Hepatocyte (in vitro differentiated cells): ENCODE results near the gene ZNF582. TPM values are rescaled to one million over a fixed set of nuclear protein-coding genes. Genes with fewer than 3 reads are reported as not detected.

Experiments used
- DNase-seq: peaks from one replicate; pipeline ENCODE4 v3.0.0-alpha.2; 2016; ENCODE audit warnings: low spot score
- H2AFZ ChIP-seq: fragments of 200-600 bp; sonication (generic); 2 replicates; pipeline ENCODE4 v1.6.0; 2016; ENCODE audit warnings: antibody characterized with exemption, mild to moderate bottlenecking
- H3K27ac ChIP-seq: fragments of 200-600 bp; sonication (generic); 2 replicates; pipeline ENCODE4 v1.5.1; 2016; ENCODE audit warnings: mild to moderate bottlenecking
- H3K27me3 ChIP-seq: fragments of 200-600 bp; sonication (generic); 2 replicates; pipeline ENCODE4 v1.6.1; 2016
- H3K36me3 ChIP-seq: fragments of 200-600 bp; sonication (generic); replicated peaks from 2 replicates; pipeline ENCODE4 v1.5.1; 2016; ENCODE audit warnings: low read depth; ENCODE audit not compliant: insufficient read depth
- H3K4me1 ChIP-seq: fragments of 200-600 bp; sonication (generic); 2 replicates; pipeline ENCODE4 v1.5.1; 2016; ENCODE audit warnings: mild to moderate bottlenecking, moderate library complexity; ENCODE audit not compliant: insufficient read depth
- H3K4me2 ChIP-seq: fragments of 200-600 bp; sonication (generic); 2 replicates; pipeline ENCODE4 v1.6.0; 2016
- H3K4me3 ChIP-seq: fragments of 200-600 bp; sonication (generic); 2 replicates; pipeline ENCODE4 v1.5.1; 2016; ENCODE audit warnings: mild to moderate bottlenecking
- H3K79me2 ChIP-seq: fragments of 200-600 bp; sonication (generic); 2 replicates; pipeline ENCODE4 v1.6.0; 2017; ENCODE audit warnings: mild to moderate bottlenecking
- H3K9me2 ChIP-seq: fragments of 200-600 bp; sonication (generic); replicated peaks from 2 replicates; pipeline ENCODE4 v1.6.0; 2017; ENCODE audit warnings: mild to moderate bottlenecking; ENCODE audit not compliant: insufficient read depth
- H3K9me3 ChIP-seq: fragments of 200-600 bp; sonication (generic); 2 replicates; pipeline ENCODE4 v1.5.1; 2016; ENCODE audit warnings: low read depth, mild to moderate bottlenecking
- H4K20me1 ChIP-seq: fragments of 200-600 bp; sonication (generic); 2 replicates; pipeline ENCODE4 v1.6.0; 2016; ENCODE audit warnings: mild to moderate bottlenecking; ENCODE audit not compliant: insufficient read depth, poor library complexity, severe bottlenecking
- CTCF ChIP-seq: fragments of 200-600 bp; sonication (generic); IDR thresholded peaks from 2 replicates; pipeline ENCODE4 v1.5.1; 2016; ENCODE audit warnings: antibody characterized with exemption, mild to moderate bottlenecking; ENCODE audit not compliant: poor library complexity
- EZH2 ChIP-seq: fragments of 200-600 bp; sonication (generic); IDR thresholded peaks from 2 replicates; pipeline ENCODE4 v1.6.1; 2016; ENCODE audit warnings: antibody characterized with exemption, mild to moderate bottlenecking, borderline replicate concordance
- EZH2phosphoT487 ChIP-seq: fragments of 200-600 bp; sonication (generic); IDR thresholded peaks from one replicate; pipeline ENCODE4 v1.6.1; 2018; ENCODE audit warnings: antibody characterized with exemption, mild to moderate bottlenecking, low read depth, moderate library complexity; ENCODE audit not compliant: unreplicated experiment, severe bottlenecking
- WGBS: methylation state at CpG from one replicate; pipeline ENCODE4 v1.1.6; 2016; ENCODE audit warnings: low lambda C conversion rate; ENCODE audit errors: missing lambda C conversion rate; 5-methylcytosine and 5-hydroxymethylcytosine counted together
- polyA plus RNA-seq: library from polyadenylated mRNA; unstranded; fragments of >200 nt; fragmentation: Nextera tagmentation; extraction: Ambion mirVana; gene quantifications from 2 replicates; pipeline ENCODE4 v1.2.1, GENCODE V29; 2016
- total RNA-seq: library from RNA; depleted of rRNA; stranded (reverse); fragments of >200 nt; gene quantifications from 2 replicates; pipeline ENCODE4 v1.2.3, GENCODE V29; 2014

ZNF582 gene
- total and polyA plus RNA-seq, 2 experiments from 2014 or later = 3.2 to 5.6 TPM

DNA sequence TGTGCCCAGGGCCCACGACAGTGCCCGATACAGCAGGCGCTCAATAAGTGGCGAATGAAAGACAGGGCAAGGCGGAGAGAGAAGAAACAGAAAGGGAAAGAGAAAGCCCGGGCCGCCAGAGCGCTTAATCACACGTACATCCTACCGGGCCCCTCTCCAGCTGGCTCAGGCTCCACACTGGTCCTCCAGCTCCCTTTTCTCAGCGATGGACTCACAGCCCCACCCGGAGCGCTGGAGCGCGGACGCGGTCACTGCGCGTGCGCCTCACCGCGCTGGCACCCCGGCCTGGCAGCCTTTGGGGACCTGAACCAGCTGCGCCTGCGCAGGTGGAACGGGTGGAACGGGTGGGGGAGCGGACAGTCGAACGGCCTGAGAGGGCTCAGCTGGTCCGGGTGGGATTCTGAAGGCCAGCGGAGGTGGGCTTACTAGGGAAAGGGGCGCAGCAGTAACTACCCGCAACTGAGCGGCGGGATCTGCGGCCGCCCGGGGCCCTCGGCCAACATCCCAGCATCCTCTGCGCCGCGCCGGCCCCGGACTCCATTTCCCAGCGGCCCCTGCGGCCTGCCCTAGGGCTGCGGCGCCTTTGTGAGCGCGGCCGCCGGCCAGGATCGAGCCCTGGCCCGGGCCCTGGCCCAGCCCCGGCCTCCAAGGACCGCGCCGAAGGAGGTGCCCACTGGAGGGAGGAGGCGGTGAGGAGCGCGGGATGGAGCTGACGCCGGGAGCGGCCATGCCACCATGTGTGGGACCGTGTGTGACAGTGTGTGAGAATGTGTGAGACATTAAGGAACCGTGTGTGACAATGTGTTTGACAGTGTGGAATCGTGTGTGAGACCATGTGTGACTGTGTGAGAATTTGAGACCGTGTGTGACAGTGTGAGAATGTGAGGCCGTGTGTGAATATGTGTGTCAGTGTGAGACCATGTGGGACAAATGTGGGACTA lies 10.7 kb upstream of the ZNF582 start, which contains the start of gene ZNF583:
TSS of gene ZNF583 (plus strand) at position 569 of the 941 bp plus-strand sequence. CDS start 2,783 bp downstream, outside the sequence.
- Histone ChIP-seq H3K9me2 (no peaks in the 10 kb centered on the region), H3K9me3 (peaks cover 11% of the 10 kb centered on the region), H3K36me3 (no peaks in the 10 kb centered on the region), H2AFZ (peak within 1 kb of the TSS; percentile 100), H3K4me2 (peak within 1 kb of the TSS; percentile 93), H3K4me3 (peak within 1 kb of the TSS; percentile 51), H4K20me1 (no peaks in the 10 kb centered on the region), H3K79me2 (peaks cover 24% of the 10 kb centered on the region), H3K27ac (peak within 1 kb of the TSS; percentile 95), H3K27me3 (no peaks in the 10 kb centered on the region), H3K4me1 (no peaks in the 10 kb centered on the region)
- 1% methylated on average over 63 of the region's 70 CpGs for WGBS
- peak; percentile 97 for DNase-seq
- no peak for TF ChIP-seq EZH2phosphoT487
- TF ChIP-seq EZH2 = no peak
- TF ChIP-seq CTCF = no peak

DNA sequence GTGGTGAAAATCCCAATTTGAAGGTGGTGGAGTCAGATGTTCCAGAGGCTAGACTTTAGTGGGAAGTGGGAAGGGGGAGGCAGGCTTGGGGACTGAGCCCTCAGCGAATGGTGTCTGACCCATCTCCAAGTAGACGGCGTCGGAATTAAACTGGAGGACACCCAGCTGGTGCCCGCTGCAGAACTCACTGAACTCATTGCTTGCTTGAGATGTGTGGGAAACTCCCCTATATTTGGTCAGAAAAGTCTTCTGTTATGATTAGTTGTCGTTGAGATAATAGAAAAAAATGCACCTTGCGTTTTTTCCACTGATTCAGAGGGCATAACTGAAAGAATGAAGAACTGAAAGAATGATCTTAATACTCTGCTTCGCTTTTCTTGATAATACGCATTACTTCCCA lies 9.9 kb upstream of the ZNF582 start:
- no peak for DNase-seq
- TF ChIP-seq CTCF (no peak), EZH2phosphoT487 (no peak)
- Histone ChIP-seq H3K79me2 (peaks cover 24% of the 10 kb centered on the region), H3K27ac (peak overlapping the region; percentile 95), H3K9me3 (peaks cover 3% of the 10 kb centered on the region), H3K4me1 (no peaks in the 10 kb centered on the region), H3K4me2 (peak overlapping the region; percentile 93), H3K36me3 (no peaks in the 10 kb centered on the region), H2AFZ (peak overlapping the region; percentile 100), H3K27me3 (no peaks in the 10 kb centered on the region), H4K20me1 (no peaks in the 10 kb centered on the region), H3K4me3 (peak overlapping the region; percentile 51), H3K9me2 (no peaks in the 10 kb centered on the region)
- 43% methylated on average over 9 of the region's 9 CpGs for WGBS

GRCh38 chr19:56400485-56400884 lies 7.2 kb upstream of the ZNF582 start:
- Histone ChIP-seq H3K27me3 (no peaks in the 10 kb centered on the region), H3K27ac (no peak overlapping the region), H3K9me2 (no peaks in the 10 kb centered on the region), H3K4me1 (no peaks in the 10 kb centered on the region), H3K9me3 (no peaks in the 10 kb centered on the region), H2AFZ (no peak overlapping the region), H3K4me2 (no peak overlapping the region), H3K36me3 (no peaks in the 10 kb centered on the region), H3K4me3 (no peak overlapping the region), H3K79me2 (peaks cover 20% of the 10 kb centered on the region), H4K20me1 (no peaks in the 10 kb centered on the region)
- no peak for DNase-seq
- WGBS = 98% methylated on average over 4 of the region's 4 CpGs
- TF ChIP-seq CTCF (no peak), EZH2 (no peak), EZH2phosphoT487 (no peak)
